Neural cell (in vitro differentiated cells): ENCODE measurements around the gene FCRLA.

Experiments used
- CTCF ChIP-seq: fragments of 450-650 bp; IDR thresholded peaks from 2 replicates; pipeline ENCODE4 v1.5.1; 2014; ENCODE audit warnings: antibody characterized with exemption, mild to moderate bottlenecking, moderate library complexity; ENCODE audit not compliant: poor library complexity, severe bottlenecking
- EP300 ChIP-seq: fragments of 450-650 bp; conservative IDR thresholded peaks from 2 replicates; pipeline ENCODE4 v1.6.1; 2014; ENCODE audit warnings: antibody characterized with exemption, mild to moderate bottlenecking, moderate library complexity; ENCODE audit not compliant: poor library complexity, severe bottlenecking
- EZH2 ChIP-seq: fragments of 200-600, 300-800 bp; shearing (Covaris generic), sonication (generic); IDR thresholded peaks from 2 replicates; pipeline ENCODE4 v1.6.1; 2014; ENCODE audit warnings: antibody characterized with exemption, low read length, borderline replicate concordance, mild to moderate bottlenecking; ENCODE audit not compliant: insufficient read depth, poor library complexity, severe bottlenecking
- REST ChIP-seq: IDR thresholded peaks from 2 replicates; pipeline ENCODE4 v1.6.1; 2012; ENCODE audit warnings: borderline replicate concordance

GRCh38 chr1:161709373-161709772 is 2.3 kb downstream of the FCRLA start:
- TF ChIP-seq CTCF (no peak), REST (no peak), EP300 (no peak), EZH2 (no peak)
